K562 (cell line): Measurements from ENCODE around the gene RSU1. TPM values are rescaled to one million over a fixed set of nuclear protein-coding genes. Genes with fewer than 3 reads are reported as not detected.

Source experiments
- ATAC-seq: fragments of 200-7000 bp; cut with Tn5 transposase; 3 replicates; pipeline ENCODE4 v1.9.1; 2020; ENCODE audit warnings: moderate library complexity
- BruUV-seq: library from RNA; stranded (reverse); fragments of 400-500 nt; replicated peaks from 2 replicates; lab custom pipeline; 2021; lab: Mats Ljungman, UMichigan
- CTCF ChIA-PET: fragments of 300-600 bp; formaldehyde crosslinking; extraction: SDS; loops from one replicate; lab custom pipeline; 2021; ENCODE audit warnings: low intra/inter-chr PET ratio; lab: Yijun Ruan, JAX
- POLR2A ChIA-PET: fragments of 300-600, 350-650 bp; sonication (Branson Sonifier 250); formaldehyde crosslinking; extraction: SDS; loops from one replicate; lab custom pipeline; 2021; ENCODE audit warnings: antibody characterized with exemption, inconsistent platforms; lab: Yijun Ruan, JAX
- DNase-seq, 4 experiments: peaks; one replicate each; pipeline versions ENCODE4 v3.0.0 to v3.0.0-alpha.2; 2011 to 2018; ENCODE audit warnings: low spot score in 3 of 4, mixed read lengths in 3 of 4; ENCODE audit errors: extremely low read depth in 1 of 4
- FAIRE-seq: peaks from 2 replicates; lab custom pipeline; 2011; peaks lifted over from hg19 to GRCh38; lab: Jason Lieb, UNC
- H2AFZ ChIP-seq: 2 replicates; pipeline ENCODE4 v1.6.0; 2011; ENCODE audit warnings: low read depth, low read length, control low read depth, inconsistent platforms
- H3K27ac ChIP-seq: fragments of 200-600 bp; 3 replicates; pipeline ENCODE4 v1.8.0; 2011; ENCODE audit warnings: low read depth, mild to moderate bottlenecking, control low read depth, inconsistent platforms, low read length, moderate library complexity, mixed read lengths; ENCODE audit errors: extremely low read depth
- H3K27me3 ChIP-seq, 2 experiments: fragments of 300-600 bp in 1 of 2; 2 replicates in 1 of 2; 3 replicates in 1 of 2; pipeline versions ENCODE4 v1.6.0 to v1.8.0; 2011; ENCODE audit warnings: inconsistent platforms in 2 of 2, low read length in 2 of 2, mild to moderate bottlenecking in 1 of 2, mixed read lengths in 1 of 2, moderate library complexity in 1 of 2; ENCODE audit not compliant: control insufficient read depth in 2 of 2, insufficient read depth in 2 of 2
- H3K36me3 ChIP-seq: fragments of 300-600 bp; 3 replicates; pipeline ENCODE4 v1.8.0; 2011; ENCODE audit warnings: mild to moderate bottlenecking, low read length, inconsistent platforms; ENCODE audit not compliant: control insufficient read depth, insufficient read depth
- H3K4me1 ChIP-seq, 2 experiments: fragments of 200-600 bp in 1 of 2; replicated peaks in 1 of 2; 2 replicates in 1 of 2; 3 replicates in 1 of 2; pipeline versions ENCODE4 v1.5.1 to v1.8.0; 2011; ENCODE audit warnings: inconsistent platforms in 2 of 2, low read length in 2 of 2, mild to moderate bottlenecking in 1 of 2, mixed read lengths in 1 of 2, moderate library complexity in 1 of 2; ENCODE audit not compliant: control insufficient read depth in 2 of 2, insufficient read depth in 2 of 2
- H3K4me2 ChIP-seq: 2 replicates; pipeline ENCODE4 v1.6.1; 2011; ENCODE audit warnings: low read length, control low read depth, inconsistent platforms, mixed read lengths; ENCODE audit not compliant: insufficient read depth
- H3K4me3 ChIP-seq: fragments of 200-600 bp; sonication (generic), shearing (Covaris generic); 2 replicates; pipeline ENCODE4 v1.5.1; 2016; ENCODE audit warnings: control low read depth, inconsistent platforms
- H3K79me2 ChIP-seq: fragments of 200-600 bp; 3 replicates; pipeline ENCODE4 v1.8.0; 2011; ENCODE audit warnings: low read length, inconsistent platforms; ENCODE audit not compliant: control insufficient read depth, insufficient read depth
- H3K9ac ChIP-seq, 2 experiments: 2 replicates each; pipeline versions ENCODE4 v1.6.0 to v1.6.1; 2011; ENCODE audit warnings: low read depth in 2 of 2, low read length in 2 of 2, control low read depth in 1 of 2, inconsistent platforms in 1 of 2, mild to moderate bottlenecking in 1 of 2, mixed read lengths in 1 of 2; ENCODE audit not compliant: insufficient read depth in 1 of 2
- H3K9me1 ChIP-seq: one replicate; pipeline ENCODE4 v1.6.0; 2011; ENCODE audit warnings: inconsistent platforms, mild to moderate bottlenecking, low read length, moderate library complexity; ENCODE audit not compliant: control insufficient read depth, insufficient read depth
- H3K9me3 ChIP-seq: replicated peaks from 2 replicates; pipeline ENCODE4 v1.5.1; 2011; ENCODE audit warnings: low read depth, low read length, inconsistent platforms; ENCODE audit not compliant: control insufficient read depth, insufficient read depth
- H4K20me1 ChIP-seq: replicated peaks from 2 replicates; pipeline ENCODE4 v1.6.1; 2011; ENCODE audit warnings: low read length, inconsistent platforms, mixed read lengths; ENCODE audit not compliant: control insufficient read depth, insufficient read depth
- ARNT ChIP-seq, 2 experiments: fragments of 450-650 bp; IDR thresholded peaks; 2 replicates each; pipeline ENCODE4 v1.6.1; 2016; ENCODE audit warnings: mild to moderate bottlenecking in 1 of 2
- ESRRB ChIP-seq: fragments of 250-450 bp; sonication (Bioruptor Pico); IDR thresholded peaks from 2 replicates; pipeline ENCODE4 v1.5.0; 2020; ENCODE audit warnings: mild to moderate bottlenecking, moderate library complexity, borderline replicate concordance
- GATAD2A ChIP-seq: fragments of 450-650 bp; IDR thresholded peaks from 2 replicates; pipeline ENCODE4 v1.6.1; 2017
- HNRNPL ChIP-seq: fragments of 200-400 bp; formaldehyde crosslinking; IDR thresholded peaks from 2 replicates; pipeline ENCODE4 v1.6.1; 2017; ENCODE audit warnings: low read depth, mild to moderate bottlenecking, low read length
- IFI16 ChIP-seq: fragments of 250-450 bp; sonication (Bioruptor Pico); IDR thresholded peaks from 2 replicates; pipeline ENCODE4 v2.1.2; 2022; ENCODE audit warnings: mild to moderate bottlenecking, inconsistent platforms
- KHSRP ChIP-seq: fragments of 450-650 bp; IDR thresholded peaks from 2 replicates; pipeline ENCODE4 v1.6.1; 2017
- TCF3 ChIP-seq: sonication (generic); formaldehyde crosslinking; IDR thresholded peaks from 2 replicates; pipeline ENCODE4 v1.4.0; 2020; ENCODE audit warnings: mild to moderate bottlenecking, missing genetic modification reagents
- ZNF224 ChIP-seq: sonication (generic); formaldehyde crosslinking; IDR thresholded peaks from 2 replicates; pipeline ENCODE4 v1.8.0; 2022; ENCODE audit warnings: mild to moderate bottlenecking, missing genetic modification reagents
- ZNF778 ChIP-seq: fragments of 450-650 bp; formaldehyde crosslinking; IDR thresholded peaks from 2 replicates; pipeline ENCODE4 v1.4.0; 2020; ENCODE audit warnings: mild to moderate bottlenecking, moderate library complexity
- WGBS: fragments of 100-300 bp; shearing (Covaris generic); methylation state at CpG from one replicate; pipeline ENCODE4 v1.1.6; 2016; ENCODE audit warnings: low coverage, mixed read lengths; ENCODE audit not compliant: insufficient coverage; ENCODE audit errors: missing lambda C conversion rate; 5-methylcytosine and 5-hydroxymethylcytosine counted together
- in situ Hi-C: fragments of 300-500 bp; cut with MboI; formaldehyde crosslinking; loops from 4 replicates; pipeline ENCODE4 v1.15.0; 2018; ENCODE audit warnings: inconsistent platforms, mixed read lengths
- intact Hi-C: fragments of 100-400 bp; cut with micrococcal nuclease; formaldehyde crosslinking; loops from 2 replicates; pipeline ENCODE4 v1.14.2; 2022
- polyA plus RNA-seq, 8 experiments: library from polyadenylated mRNA; depleted of rRNA in 4 of 8; stranded (reverse) in 5 of 8; unstranded in 3 of 8; fragments of >200 nt; fragmentation: Nextera tagmentation in 2 of 8; fragmentation: Illumina TruSeq in 1 of 8; extraction: Ambion mirVana in 2 of 8; extraction: Trizol in 1 of 8; gene quantifications; 2 replicates each; pipeline versions ENCODE4 v1.2.1 to v1.2.3, GENCODE V29; 2011 to 2014; ENCODE audit warnings: inconsistent platforms in 1 of 8, missing spikeins in 1 of 8
- total RNA-seq, 7 experiments: library from RNA; depleted of rRNA in 6 of 7; stranded (reverse); fragments of >200 nt in 6 of 7; fragmentation: Illumina TruSeq in 2 of 7; extraction: Trizol in 2 of 7; gene quantifications; 2 replicates each; pipeline versions ENCODE4 v1.2.1 to v1.2.3, GENCODE V29; 2011 to 2021; ENCODE audit warnings: low replicate concordance in 1 of 7
- TF ChIP-seq, protein P1 (sequence below), 2 experiments: fragments of 250-450 bp in 1 of 2; fragments of 450-650 bp in 1 of 2; sonication (Bioruptor Pico) in 1 of 2; IDR thresholded peaks; 2 replicates each; pipeline versions ENCODE4 v1.6.1 to v1.8.0; 2016 to 2021; ENCODE audit warnings: mild to moderate bottlenecking in 2 of 2, moderate library complexity in 2 of 2, missing compliant biosample characterization in 1 of 2, missing genetic modification characterization in 1 of 2
- TF ChIP-seq, protein P2 (sequence below): sonication (generic); formaldehyde crosslinking; IDR thresholded peaks from 2 replicates; pipeline ENCODE4 v1.8.0; 2022; ENCODE audit warnings: mild to moderate bottlenecking, missing genetic modification reagents, borderline replicate concordance
- TF ChIP-seq, protein P3 (sequence below): IDR thresholded peaks from 3 replicates; pipeline ENCODE4 v1.6.1; 2011; ENCODE audit warnings: borderline replicate concordance, mild to moderate bottlenecking; ENCODE audit not compliant: insufficient read length, insufficient read depth
- TF ChIP-seq, protein P4 (sequence below): sonication (generic); formaldehyde crosslinking; IDR thresholded peaks from 2 replicates; pipeline ENCODE4 v1.8.1; 2023; ENCODE audit warnings: mild to moderate bottlenecking, missing genetic modification reagents

The RSU1 gene
- total and polyA plus RNA-seq, 9 of the 15 experiments (the other 6 are each of a cell fraction or from before 2014, with no cell fraction given), result 18.8 to 67.3 (median 31.5) TPM

DNA sequence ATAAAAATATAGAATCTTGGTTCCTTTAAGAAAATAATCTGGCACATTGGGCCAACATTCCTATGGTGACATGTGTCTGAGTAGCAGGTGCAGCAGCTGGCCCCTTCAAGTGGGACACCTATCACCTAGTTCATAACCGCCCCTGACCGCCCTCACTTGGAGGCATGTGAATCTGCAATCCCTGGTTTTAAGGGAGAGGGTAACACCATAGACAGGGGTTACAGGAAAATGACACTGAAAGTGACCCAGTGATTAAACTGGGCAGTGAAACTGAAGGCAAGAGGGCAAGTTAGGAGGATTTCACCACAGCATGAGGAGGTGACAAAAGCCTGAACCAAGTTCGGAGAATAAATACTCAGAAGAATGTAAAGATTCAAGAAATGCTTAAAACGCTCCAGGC, 1.1 kb downstream of the RSU1 start:
- in situ Hi-C loops, result loop anchor here (25.0 kb wide), 1 partner anchor 929 kb away; no protein-coding TSS in a partner anchor

More for the DNA sequence above, 1.1 kb downstream of the RSU1 start:
- CTCF ChIA-PET, result no interaction called here
- DNase-seq (peak; percentile 16 to 22 (median 18)), FAIRE-seq (no peak), ATAC-seq (no peak)
- no peaks in the 10 kb centered on the region for H3K9me1 ChIP-seq
- TF ChIP-seq, protein P1, sequence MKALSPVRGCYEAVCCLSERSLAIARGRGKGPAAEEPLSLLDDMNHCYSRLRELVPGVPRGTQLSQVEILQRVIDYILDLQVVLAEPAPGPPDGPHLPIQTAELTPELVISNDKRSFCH (CRISPR knock-in tag; IDR thresholded peaks at IDR 0.05), result no peak
- TF ChIP-seq, protein P1 (tag; IDR thresholded peaks at IDR 0.05), result no peak
- no peak for TF ChIP-seq HNRNPL
- TF ChIP-seq, protein P2, sequence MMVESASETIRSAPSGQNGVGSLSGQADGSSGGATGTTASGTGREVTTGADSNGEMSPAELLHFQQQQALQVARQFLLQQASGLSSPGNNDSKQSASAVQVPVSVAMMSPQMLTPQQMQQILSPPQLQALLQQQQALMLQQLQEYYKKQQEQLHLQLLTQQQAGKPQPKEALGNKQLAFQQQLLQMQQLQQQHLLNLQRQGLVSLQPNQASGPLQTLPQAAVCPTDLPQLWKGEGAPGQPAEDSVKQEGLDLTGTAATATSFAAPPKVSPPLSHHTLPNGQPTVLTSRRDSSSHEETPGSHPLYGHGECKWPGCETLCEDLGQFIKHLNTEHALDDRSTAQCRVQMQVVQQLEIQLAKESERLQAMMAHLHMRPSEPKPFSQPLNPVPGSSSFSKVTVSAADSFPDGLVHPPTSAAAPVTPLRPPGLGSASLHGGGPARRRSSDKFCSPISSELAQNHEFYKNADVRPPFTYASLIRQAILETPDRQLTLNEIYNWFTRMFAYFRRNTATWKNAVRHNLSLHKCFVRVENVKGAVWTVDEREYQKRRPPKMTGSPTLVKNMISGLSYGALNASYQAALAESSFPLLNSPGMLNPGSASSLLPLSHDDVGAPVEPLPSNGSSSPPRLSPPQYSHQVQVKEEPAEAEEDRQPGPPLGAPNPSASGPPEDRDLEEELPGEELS (CRISPR knock-in tag), result no peak
- TF ChIP-seq GATAD2A, result no peak
- TF ChIP-seq, protein P3, sequence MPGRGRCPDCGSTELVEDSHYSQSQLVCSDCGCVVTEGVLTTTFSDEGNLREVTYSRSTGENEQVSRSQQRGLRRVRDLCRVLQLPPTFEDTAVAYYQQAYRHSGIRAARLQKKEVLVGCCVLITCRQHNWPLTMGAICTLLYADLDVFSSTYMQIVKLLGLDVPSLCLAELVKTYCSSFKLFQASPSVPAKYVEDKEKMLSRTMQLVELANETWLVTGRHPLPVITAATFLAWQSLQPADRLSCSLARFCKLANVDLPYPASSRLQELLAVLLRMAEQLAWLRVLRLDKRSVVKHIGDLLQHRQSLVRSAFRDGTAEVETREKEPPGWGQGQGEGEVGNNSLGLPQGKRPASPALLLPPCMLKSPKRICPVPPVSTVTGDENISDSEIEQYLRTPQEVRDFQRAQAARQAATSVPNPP, result no peak
- TF ChIP-seq, protein P4, sequence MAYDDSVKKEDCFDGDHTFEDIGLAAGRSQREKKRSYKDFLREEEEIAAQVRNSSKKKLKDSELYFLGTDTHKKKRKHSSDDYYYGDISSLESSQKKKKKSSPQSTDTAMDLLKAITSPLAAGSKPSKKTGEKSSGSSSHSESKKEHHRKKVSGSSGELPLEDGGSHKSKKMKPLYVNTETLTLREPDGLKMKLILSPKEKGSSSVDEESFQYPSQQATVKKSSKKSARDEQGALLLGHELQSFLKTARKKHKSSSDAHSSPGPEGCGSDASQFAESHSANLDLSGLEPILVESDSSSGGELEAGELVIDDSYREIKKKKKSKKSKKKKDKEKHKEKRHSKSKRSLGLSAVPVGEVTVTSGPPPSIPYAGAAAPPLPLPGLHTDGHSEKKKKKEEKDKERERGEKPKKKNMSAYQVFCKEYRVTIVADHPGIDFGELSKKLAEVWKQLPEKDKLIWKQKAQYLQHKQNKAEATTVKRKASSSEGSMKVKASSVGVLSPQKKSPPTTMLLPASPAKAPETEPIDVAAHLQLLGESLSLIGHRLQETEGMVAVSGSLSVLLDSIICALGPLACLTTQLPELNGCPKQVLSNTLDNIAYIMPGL (CRISPR knock-in tag), result no peak
- TF ChIP-seq IFI16 (CRISPR knock-in tag), result no peak
- TF ChIP-seq TCF3, result no peak
- TF ChIP-seq ZNF778 (CRISPR knock-in tag), result no peak
- TF ChIP-seq ESRRB (CRISPR knock-in tag), result no peak
- TF ChIP-seq ARNT (IDR thresholded peaks at IDR 0.05), result no peak
- no peak for TF ChIP-seq ZNF224
- no peak for TF ChIP-seq KHSRP
- POLR2A ChIA-PET, result no interaction called here
- intact Hi-C loops, result no loop called here
- H3K36me3 ChIP-seq, result no peaks in the 10 kb centered on the region
- no peaks in the 10 kb centered on the region for H4K20me1 ChIP-seq
- H2AFZ ChIP-seq, result peak overlapping the region; percentile 96
- peak overlapping the region in 1 of 2 experiments; percentile 83; a peak in 2 of 4 replicates for H3K9ac ChIP-seq
- H3K27ac ChIP-seq, result no peak overlapping the region; the same call in 2 of the 3 replicates
- no TSS peak for BruUV-seq
- no peaks in the 10 kb centered on the region for H3K27me3 ChIP-seq
- WGBS, result 61% methylated on average over 4 of the region's 4 CpGs
- peak overlapping the region; percentile 81 for H3K4me3 ChIP-seq
- peaks cover 7 to 12% of the 10 kb centered on the region in 2 experiments for H3K4me1 ChIP-seq
- peak overlapping the region; percentile 90 for H3K4me2 ChIP-seq
- no peaks in the 10 kb centered on the region; the same call in 1 of the 2 replicates for H3K9me3 ChIP-seq
- peaks cover 10% of the 10 kb centered on the region for H3K79me2 ChIP-seq
